ENCODE results near the gene HUS1.

DNA sequence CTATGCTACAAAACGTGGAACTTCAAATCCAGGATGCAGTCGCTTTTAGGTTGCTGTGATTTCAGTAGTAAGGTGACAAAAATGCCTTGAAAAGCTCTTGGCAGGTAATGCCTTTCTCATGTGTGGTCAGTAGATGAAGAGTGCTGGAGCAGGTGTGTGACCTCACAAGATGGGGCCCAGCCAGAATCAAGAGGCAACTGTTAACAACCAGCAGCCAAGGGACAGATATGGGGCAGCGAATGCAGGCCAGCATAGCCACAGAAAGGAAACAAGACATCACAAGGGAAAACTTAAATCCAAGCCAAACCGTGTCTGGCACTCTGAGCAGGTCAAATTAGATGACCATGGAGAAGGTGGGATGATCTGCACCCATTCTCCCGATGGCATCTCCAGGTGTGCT is 12.3 kb downstream of the HUS1 start:
- no peak for TF ChIP-seq ZFP69B (tag by site-specific recombination; IDR thresholded peaks at IDR 0.05)
- no peak for TF ChIP-seq ZNF830 (tag by site-specific recombination; IDR thresholded peaks at IDR 0.05; ENCODE audit: low read depth)
- TF ChIP-seq, protein P1, sequence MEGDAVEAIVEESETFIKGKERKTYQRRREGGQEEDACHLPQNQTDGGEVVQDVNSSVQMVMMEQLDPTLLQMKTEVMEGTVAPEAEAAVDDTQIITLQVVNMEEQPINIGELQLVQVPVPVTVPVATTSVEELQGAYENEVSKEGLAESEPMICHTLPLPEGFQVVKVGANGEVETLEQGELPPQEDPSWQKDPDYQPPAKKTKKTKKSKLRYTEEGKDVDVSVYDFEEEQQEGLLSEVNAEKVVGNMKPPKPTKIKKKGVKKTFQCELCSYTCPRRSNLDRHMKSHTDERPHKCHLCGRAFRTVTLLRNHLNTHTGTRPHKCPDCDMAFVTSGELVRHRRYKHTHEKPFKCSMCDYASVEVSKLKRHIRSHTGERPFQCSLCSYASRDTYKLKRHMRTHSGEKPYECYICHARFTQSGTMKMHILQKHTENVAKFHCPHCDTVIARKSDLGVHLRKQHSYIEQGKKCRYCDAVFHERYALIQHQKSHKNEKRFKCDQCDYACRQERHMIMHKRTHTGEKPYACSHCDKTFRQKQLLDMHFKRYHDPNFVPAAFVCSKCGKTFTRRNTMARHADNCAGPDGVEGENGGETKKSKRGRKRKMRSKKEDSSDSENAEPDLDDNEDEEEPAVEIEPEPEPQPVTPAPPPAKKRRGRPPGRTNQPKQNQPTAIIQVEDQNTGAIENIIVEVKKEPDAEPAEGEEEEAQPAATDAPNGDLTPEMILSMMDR (tag by site-specific recombination; IDR thresholded peaks at IDR 0.05) = no peak
- TF ChIP-seq, protein P2, sequence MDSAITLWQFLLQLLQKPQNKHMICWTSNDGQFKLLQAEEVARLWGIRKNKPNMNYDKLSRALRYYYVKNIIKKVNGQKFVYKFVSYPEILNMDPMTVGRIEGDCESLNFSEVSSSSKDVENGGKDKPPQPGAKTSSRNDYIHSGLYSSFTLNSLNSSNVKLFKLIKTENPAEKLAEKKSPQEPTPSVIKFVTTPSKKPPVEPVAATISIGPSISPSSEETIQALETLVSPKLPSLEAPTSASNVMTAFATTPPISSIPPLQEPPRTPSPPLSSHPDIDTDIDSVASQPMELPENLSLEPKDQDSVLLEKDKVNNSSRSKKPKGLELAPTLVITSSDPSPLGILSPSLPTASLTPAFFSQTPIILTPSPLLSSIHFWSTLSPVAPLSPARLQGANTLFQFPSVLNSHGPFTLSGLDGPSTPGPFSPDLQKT (IDR thresholded peaks at IDR 0.05; ENCODE audit: borderline replicate concordance, low read depth, low read length) = no peak
- TF ChIP-seq, protein P3, sequence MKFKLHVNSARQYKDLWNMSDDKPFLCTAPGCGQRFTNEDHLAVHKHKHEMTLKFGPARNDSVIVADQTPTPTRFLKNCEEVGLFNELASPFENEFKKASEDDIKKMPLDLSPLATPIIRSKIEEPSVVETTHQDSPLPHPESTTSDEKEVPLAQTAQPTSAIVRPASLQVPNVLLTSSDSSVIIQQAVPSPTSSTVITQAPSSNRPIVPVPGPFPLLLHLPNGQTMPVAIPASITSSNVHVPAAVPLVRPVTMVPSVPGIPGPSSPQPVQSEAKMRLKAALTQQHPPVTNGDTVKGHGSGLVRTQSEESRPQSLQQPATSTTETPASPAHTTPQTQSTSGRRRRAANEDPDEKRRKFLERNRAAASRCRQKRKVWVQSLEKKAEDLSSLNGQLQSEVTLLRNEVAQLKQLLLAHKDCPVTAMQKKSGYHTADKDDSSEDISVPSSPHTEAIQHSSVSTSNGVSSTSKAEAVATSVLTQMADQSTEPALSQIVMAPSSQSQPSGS (tag by site-specific recombination; IDR thresholded peaks at IDR 0.05; ENCODE audit: low read depth) = no peak
- no peak for TF ChIP-seq ZNF138 (tag by site-specific recombination; IDR thresholded peaks at IDR 0.05; ENCODE audit: borderline replicate concordance)
- no peak for TF ChIP-seq YY2 (tag by site-specific recombination; IDR thresholded peaks at IDR 0.05)
